ENCODE data around the gene GUK1. TPM values are rescaled to one million over a fixed set of nuclear protein-coding genes. Genes with fewer than 3 reads are reported as not detected.

The GUK1 gene
- total RNA-seq, 2 donors from 2014 or later = 233 to 245 TPM

DNA sequence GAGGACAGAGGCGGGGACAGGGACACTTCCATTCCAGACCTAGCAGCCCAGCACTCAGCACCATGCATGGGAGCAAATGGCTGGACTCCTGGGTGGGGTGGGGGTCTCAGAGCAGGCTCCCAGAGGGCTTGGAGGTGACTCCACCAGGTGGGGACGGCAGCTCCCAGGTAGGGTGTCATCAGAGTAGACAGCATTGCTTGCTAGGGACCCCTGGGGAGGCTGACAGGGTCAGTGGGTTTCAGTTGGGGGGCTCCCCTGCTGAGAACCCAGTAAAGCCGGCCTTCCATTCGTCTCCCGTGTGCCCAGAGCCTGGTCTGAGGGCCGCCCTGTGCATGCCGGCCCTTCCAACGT, 4.9 kb downstream of the GUK1 start:
- DNase-seq = no peak
- no peaks in the 10 kb centered on the region for H3K9me3 ChIP-seq (ENCODE audit: control insufficient read depth, low read length, poor library complexity, severe bottlenecking)
- Mint-ChIP-seq H3K27ac (no peak overlapping the region), H3K27me3 (no peaks in the 10 kb centered on the region), H3K4me1 (peaks cover 20% of the 10 kb centered on the region), H3K4me3 (no peak overlapping the region), H3K36me3 (ENCODE audit: low read depth) (no peaks in the 10 kb centered on the region)
- ATAC-seq = no peak

- Mint-ChIP-seq H3K36me3 (ENCODE audit: low read depth) (no peaks in the 10 kb centered on the region), H3K4me1 (peaks cover 20% of the 10 kb centered on the region), H3K27me3 (no peaks in the 10 kb centered on the region), H3K4me3 (no peak overlapping the region), H3K27ac (no peak overlapping the region)
- no peak for DNase-seq
- ATAC-seq = no peak
- no peaks in the 10 kb centered on the region for H3K9me3 ChIP-seq (ENCODE audit: control insufficient read depth, low read length, poor library complexity, severe bottlenecking)
These were observed 5.7 kb downstream of the GUK1 start for GRCh38 chr1:228145463-228146416.

GRCh38 chr1:228146417-228147150, 6.5 kb downstream of the GUK1 start:
- no peaks in the 10 kb centered on the region for H3K36me3 Mint-ChIP-seq (ENCODE audit: low read depth)
- no peak for ATAC-seq
- H3K4me3 Mint-ChIP-seq = no peak overlapping the region
- no peak for DNase-seq
- no peaks in the 10 kb centered on the region for H3K27me3 Mint-ChIP-seq
- no peaks in the 10 kb centered on the region for H3K9me3 ChIP-seq (ENCODE audit: control insufficient read depth, low read length, poor library complexity, severe bottlenecking)
- no peak overlapping the region for H3K27ac Mint-ChIP-seq
- H3K4me1 Mint-ChIP-seq = peaks cover 22% of the 10 kb centered on the region

- no peaks in the 10 kb centered on the region for H3K36me3 Mint-ChIP-seq (ENCODE audit: low read depth)
- ATAC-seq (no peak), DNase-seq (no peak)
- H3K9me3 ChIP-seq (ENCODE audit: control insufficient read depth, low read length, poor library complexity, severe bottlenecking) = no peaks in the 10 kb centered on the region
- H3K4me1 Mint-ChIP-seq = peaks cover 22% of the 10 kb centered on the region
- no peak overlapping the region for H3K27ac Mint-ChIP-seq
- no peak overlapping the region for H3K4me3 Mint-ChIP-seq
- H3K27me3 Mint-ChIP-seq = no peaks in the 10 kb centered on the region
These were observed 7.1 kb downstream of the GUK1 start for GRCh38 chr1:228147151-228147693.

GRCh38 chr1:228147768-228148167, 7.7 kb downstream of the GUK1 start:
- H3K4me3 Mint-ChIP-seq = no peak overlapping the region
- ATAC-seq = no peak
- no peaks in the 10 kb centered on the region for H3K27me3 Mint-ChIP-seq
- peaks cover 21% of the 10 kb centered on the region for H3K4me1 Mint-ChIP-seq
- no peak for DNase-seq
- no peaks in the 10 kb centered on the region for H3K9me3 ChIP-seq (ENCODE audit: control insufficient read depth, low read length, poor library complexity, severe bottlenecking)
- no peak overlapping the region for H3K27ac Mint-ChIP-seq
- H3K36me3 Mint-ChIP-seq (ENCODE audit: low read depth) = no peaks in the 10 kb centered on the region

GRCh38 chr1:228148196-228148861, 8.2 kb downstream of the GUK1 start:
- DNase-seq (no peak), ATAC-seq (no peak)
- H3K36me3 Mint-ChIP-seq (ENCODE audit: low read depth) = no peaks in the 10 kb centered on the region
- H3K4me1 Mint-ChIP-seq = peaks cover 16% of the 10 kb centered on the region
- H3K27me3 Mint-ChIP-seq = no peaks in the 10 kb centered on the region
- no peak overlapping the region for H3K27ac Mint-ChIP-seq
- H3K9me3 ChIP-seq (ENCODE audit: control insufficient read depth, low read length, poor library complexity, severe bottlenecking) = no peaks in the 10 kb centered on the region
- H3K4me3 Mint-ChIP-seq = no peak overlapping the region

DNA sequence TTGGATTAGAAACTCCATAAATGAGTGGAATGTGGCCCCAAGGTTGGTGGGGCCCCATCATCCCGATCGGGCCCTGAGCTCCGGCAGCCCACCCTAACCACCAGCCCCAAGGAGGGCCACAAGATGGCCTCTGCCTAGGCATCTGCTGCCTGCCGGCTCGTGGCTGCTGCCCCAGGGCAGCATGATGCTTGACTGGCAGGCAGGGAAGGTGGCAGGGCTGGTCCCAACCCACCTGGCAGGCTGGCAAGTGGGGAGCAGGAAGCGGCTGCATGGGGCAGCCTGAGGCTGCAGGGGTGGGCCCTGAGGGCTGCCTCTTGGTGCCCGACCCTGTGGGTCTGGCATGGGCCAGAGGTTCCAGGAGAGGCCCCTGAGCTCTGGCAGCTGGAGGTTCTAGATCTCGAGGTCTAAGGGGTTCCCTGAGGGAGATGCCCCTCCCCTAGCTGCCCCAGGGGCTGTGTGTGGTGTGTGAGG, 8.9 kb downstream of the GUK1 start:
- DNase-seq = no peak
- H3K27me3 Mint-ChIP-seq = no peaks in the 10 kb centered on the region
- H3K4me3 Mint-ChIP-seq = no peak overlapping the region
- ATAC-seq = no peak
- no peak overlapping the region for H3K27ac Mint-ChIP-seq
- peaks cover 10% of the 10 kb centered on the region for H3K4me1 Mint-ChIP-seq
- H3K36me3 Mint-ChIP-seq (ENCODE audit: low read depth) = no peaks in the 10 kb centered on the region
- H3K9me3 ChIP-seq (ENCODE audit: control insufficient read depth, low read length, poor library complexity, severe bottlenecking) = no peaks in the 10 kb centered on the region

DNA sequence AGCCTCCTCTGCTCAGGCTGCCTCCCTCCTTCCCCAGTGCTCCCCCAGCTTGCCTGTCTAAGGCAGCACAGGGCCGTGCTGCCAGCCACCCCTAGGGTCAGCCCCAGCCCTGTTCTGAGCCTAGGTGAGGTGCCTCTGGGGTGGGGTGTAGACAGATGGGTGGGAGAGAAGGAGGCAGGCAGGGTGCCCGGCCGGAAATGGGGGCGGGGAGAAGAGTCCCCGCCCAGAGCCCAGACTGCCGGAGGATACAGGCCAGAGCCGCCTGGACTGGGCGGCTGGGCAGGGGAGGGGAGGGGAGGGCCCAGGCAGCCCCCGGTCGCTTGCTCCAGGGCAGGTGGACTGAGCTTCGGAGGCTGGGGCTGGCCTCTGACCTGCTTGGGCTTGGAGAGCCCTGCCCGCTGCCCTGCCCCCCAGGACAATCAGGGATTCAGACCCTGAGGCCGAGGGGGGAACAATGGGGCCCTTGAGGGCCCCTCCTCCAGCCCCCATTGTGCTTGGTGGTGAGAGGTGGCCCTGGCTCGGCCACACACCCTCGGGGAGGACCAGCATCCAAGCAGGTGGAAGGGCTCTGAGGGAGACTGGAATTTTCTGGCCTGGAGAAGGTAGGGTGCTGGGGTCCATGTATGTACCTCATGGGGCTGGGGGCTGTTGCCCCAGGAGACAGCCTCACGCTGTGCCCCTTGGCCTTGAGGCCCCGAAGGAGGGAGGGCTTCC, 9.5 kb downstream of the GUK1 start, which contains the start of gene GJC2:
GJC2 (plus strand) TSS at position 525 of the 714 bp plus-strand sequence. CDS start 7,829 bp downstream, outside the sequence.
- Mint-ChIP-seq H3K4me3 (peak within 1 kb of the TSS; percentile 19), H3K27me3 (no peaks in the 10 kb centered on the region), H3K27ac (no peak within 1 kb of the TSS), H3K36me3 (ENCODE audit: low read depth) (no peaks in the 10 kb centered on the region), H3K4me1 (peaks cover 7% of the 10 kb centered on the region)
- ATAC-seq (no peak), DNase-seq (no peak)
- H3K9me3 ChIP-seq (ENCODE audit: control insufficient read depth, low read length, poor library complexity, severe bottlenecking) = no peaks in the 10 kb centered on the region

GRCh38 chr1:228150120-228150460, 10.0 kb downstream of the GUK1 start:
- peak overlapping the region; percentile 19 for H3K4me3 Mint-ChIP-seq
- DNase-seq (no peak), ATAC-seq (no peak)
- H3K4me1 Mint-ChIP-seq = peaks cover 7% of the 10 kb centered on the region
- no peak overlapping the region for H3K27ac Mint-ChIP-seq
- no peaks in the 10 kb centered on the region for H3K9me3 ChIP-seq (ENCODE audit: control insufficient read depth, low read length, poor library complexity, severe bottlenecking)
- H3K36me3 Mint-ChIP-seq (ENCODE audit: low read depth) = no peaks in the 10 kb centered on the region
- no peaks in the 10 kb centered on the region for H3K27me3 Mint-ChIP-seq

DNA sequence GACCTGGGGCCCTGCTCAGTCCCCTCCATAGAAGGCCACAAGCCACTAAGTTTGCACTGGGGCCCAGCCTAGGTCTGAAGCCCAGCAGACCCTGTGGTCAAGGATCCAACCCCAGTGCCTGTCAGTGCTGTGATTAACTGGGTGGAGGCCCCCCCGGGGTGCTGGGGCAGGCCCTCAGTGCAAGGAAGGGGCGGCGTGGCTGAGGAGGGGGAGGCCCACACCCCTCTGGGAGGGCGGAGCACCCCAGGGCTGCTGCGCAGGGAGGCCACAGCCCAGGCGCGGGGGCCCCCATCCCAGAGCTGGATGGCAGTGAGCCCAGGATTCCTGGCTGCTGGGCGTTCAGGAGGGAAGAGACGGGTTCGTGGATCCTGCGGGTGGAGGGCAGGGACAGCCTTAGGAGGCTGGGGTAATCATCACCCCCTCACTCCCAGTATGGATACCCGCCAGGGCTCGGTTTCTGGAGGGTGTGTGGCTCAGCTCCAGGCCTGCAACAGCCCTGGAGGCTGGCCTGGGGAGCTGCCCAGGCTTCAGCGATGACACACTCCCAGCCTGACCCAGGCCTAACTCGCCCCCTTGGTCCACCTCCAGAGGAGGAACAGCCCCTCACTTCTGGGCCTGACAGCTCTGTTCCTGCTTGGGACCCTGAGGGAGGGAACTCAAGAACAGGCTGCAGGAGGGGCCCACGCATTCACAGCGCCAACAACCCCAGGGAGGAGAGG, 10.5 kb downstream of the GUK1 start:
- Mint-ChIP-seq H3K4me1 (peaks cover 7% of the 10 kb centered on the region), H3K27me3 (no peaks in the 10 kb centered on the region), H3K36me3 (ENCODE audit: low read depth) (no peaks in the 10 kb centered on the region), H3K4me3 (peak overlapping the region; percentile 19), H3K27ac (no peak overlapping the region)
- DNase-seq (no peak), ATAC-seq (no peak)
- no peaks in the 10 kb centered on the region for H3K9me3 ChIP-seq (ENCODE audit: control insufficient read depth, low read length, poor library complexity, severe bottlenecking)

- Mint-ChIP-seq H3K27ac (no peak overlapping the region), H3K4me1 (peaks cover 7% of the 10 kb centered on the region), H3K27me3 (no peaks in the 10 kb centered on the region), H3K4me3 (no peak overlapping the region), H3K36me3 (ENCODE audit: low read depth) (no peaks in the 10 kb centered on the region)
- ATAC-seq = no peak
- no peaks in the 10 kb centered on the region for H3K9me3 ChIP-seq (ENCODE audit: control insufficient read depth, low read length, poor library complexity, severe bottlenecking)
- no peak for DNase-seq
These were observed 11.3 kb downstream of the GUK1 start for GRCh38 chr1:228151180-228151925.
